Raji (cell line): Measurements from ENCODE around the gene AP4M1.

Experiments
- POLR2A ChIP-seq: IDR thresholded peaks from 2 replicates; pipeline ENCODE4 v1.6.1; 2011; ENCODE audit warnings: low read depth, low read length, control low read depth; ENCODE audit not compliant: insufficient read depth

AP4M1 gene, protein sequence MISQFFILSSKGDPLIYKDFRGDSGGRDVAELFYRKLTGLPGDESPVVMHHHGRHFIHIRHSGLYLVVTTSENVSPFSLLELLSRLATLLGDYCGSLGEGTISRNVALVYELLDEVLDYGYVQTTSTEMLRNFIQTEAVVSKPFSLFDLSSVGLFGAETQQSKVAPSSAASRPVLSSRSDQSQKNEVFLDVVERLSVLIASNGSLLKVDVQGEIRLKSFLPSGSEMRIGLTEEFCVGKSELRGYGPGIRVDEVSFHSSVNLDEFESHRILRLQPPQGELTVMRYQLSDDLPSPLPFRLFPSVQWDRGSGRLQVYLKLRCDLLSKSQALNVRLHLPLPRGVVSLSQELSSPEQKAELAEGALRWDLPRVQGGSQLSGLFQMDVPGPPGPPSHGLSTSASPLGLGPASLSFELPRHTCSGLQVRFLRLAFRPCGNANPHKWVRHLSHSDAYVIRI

DNA sequence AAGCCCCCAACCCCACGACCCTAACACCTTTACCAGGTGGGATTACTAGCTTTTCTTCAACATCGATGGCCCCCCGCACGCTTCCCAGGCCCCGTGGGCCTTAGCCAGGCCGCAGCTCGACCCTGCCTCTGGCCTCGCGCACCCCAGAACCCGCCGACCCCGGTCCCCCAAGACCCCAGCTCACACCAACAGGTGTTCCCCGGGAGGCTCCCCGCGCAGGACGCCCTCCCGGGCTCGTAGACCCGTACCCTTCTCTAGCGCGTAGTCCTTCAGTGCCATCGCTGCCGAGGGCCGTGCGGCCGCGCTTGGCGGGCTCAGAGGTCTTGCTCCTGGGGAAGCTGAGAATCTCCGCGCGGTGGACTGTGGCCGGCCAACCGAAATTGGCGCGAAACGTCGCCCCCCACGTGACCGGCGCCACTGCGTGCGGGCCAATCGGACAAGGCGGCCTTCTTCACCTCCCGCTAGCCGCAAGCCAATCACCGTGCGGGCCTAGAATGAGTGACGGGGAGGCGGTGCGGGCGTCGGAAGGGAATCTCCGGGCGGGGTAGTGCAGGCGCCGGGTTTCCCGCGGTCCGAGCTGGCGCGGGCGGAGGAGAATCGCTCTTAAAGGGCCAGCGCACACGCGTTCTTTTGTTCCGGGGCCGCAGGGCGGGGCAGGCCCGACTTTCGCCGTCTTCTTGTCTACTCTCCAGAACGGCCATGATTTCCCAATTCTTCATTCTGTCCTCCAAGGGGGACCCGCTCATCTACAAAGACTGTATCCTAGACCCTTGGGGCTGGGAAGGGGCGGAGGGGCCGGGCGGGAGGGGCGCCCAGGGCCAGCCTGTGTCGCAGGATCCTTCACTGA lies at the start of gene AP4M1, which contains the start of gene MCM7:
TSS of gene AP4M1 (plus strand) at position 628 of the 847 bp plus-strand sequence. CDS start at position 700, 72 bp downstream.
TSS of gene MCM7 (minus strand) at position 382 of the 847 bp plus-strand sequence. CDS start at position 279, 103 bp downstream.
- TF ChIP-seq POLR2A: peak; percentile 84

DNA sequence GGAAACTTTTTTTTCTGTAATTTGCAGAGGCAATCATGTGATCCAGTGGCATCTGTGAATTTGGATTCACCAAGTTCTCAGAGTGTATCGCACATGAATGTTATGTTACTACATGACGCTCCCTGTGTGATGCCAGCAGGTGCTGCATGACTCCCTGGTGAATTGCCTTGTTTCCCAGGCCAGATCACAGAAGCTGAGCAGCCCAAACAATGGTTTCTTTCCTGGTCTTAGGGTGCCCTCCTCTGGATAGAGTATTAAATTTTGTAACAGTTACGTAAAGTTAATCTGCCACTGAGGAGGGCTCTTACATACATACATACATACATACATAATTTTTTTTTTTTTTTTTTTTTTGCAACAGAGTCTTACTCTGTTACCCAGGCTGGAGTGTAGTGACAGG lies 48.2 kb upstream of the AP4M1 start:
- TF ChIP-seq POLR2A: no peak

DNA sequence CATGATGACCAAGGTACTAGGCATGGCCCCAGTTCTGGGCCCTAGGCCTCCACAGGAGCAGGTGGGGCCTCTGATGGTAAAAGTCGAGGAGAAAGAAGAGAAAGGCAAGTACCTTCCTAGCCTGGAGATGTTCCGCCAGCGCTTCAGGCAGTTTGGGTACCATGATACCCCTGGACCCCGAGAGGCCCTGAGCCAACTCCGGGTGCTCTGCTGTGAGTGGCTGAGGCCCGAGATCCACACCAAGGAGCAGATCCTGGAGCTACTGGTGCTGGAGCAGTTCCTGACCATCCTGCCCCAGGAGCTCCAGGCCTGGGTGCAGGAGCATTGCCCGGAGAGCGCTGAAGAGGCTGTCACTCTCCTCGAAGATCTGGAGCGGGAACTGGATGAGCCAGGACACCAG lies 44.4 kb upstream of the AP4M1 start:
- TF ChIP-seq POLR2A: no peak

DNA sequence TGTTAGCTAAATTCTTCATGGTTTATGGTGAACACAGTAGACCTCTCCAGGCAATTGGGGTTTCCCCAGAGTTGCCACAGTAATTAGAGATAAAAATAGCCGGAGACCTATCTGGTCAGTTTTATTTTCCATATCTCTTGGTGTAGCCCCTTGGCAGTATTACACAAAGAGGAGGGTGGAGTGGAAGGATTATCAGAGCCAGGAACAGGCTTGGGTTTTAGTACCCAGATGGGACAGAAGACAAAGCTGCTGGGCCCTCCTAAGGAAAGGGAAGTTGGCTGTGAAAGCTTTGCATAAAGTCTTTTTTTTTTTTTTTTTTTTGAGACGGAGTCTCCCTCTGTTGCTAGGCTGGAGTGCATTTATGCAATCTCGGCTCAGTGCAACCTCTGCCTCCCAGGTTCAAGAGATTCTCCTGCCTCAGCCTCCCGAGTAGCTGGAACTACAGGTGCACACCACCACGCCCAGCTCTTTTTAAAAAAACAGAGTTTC lies 42.1 kb upstream of the AP4M1 start:
- TF ChIP-seq POLR2A: no peak

DNA sequence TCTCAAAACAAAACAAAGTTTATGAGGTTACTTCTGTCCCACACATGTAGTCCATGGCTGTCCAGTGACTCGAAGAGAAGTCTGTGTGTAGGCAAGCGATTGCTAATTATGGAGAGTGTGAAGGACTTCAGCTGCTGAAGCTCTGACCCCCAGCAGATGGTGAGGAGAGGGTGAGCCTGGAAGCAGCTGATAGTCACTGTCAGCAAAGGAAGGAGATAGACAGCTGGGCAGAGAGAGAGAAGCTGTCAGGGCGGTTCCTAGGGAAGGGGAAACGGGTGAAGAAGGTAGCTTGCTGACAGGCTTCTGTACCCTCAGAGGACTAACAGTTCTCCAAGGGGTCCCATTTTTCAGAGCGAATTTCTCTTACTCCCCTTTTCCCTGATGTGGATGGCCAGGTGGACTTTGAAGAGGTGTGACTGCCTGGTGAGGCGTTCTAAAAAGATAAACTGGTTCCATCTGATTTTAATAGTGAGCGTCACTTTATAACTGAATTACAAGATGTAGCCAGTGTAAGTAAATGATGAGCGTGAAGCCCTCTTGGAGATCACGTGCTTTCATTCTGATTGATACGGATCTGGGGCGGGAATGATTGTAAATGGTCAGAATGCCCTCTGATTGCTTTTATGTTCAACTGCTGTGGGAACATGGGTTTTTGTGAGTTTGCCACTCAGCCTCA lies 39.8 kb upstream of the AP4M1 start:
- no peak for TF ChIP-seq POLR2A

DNA sequence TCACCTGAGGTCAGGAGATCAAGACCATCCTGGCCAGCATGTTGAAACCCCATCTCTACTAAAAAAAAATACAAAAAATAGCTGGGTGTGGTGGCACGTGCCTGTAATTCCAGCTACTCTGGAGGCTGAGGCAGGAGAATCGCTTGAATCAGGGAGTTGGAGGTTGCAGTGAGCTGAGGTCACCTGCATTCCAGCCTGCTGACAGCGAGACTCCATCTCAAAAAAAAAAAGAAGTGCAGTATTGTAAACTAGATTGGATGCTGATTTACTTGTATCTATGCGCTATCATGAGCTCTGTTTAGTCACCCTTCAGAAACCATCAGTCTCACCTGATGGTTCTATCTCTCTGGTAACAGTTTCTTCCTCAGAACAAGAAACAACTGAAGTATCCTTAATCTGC lies 38.1 kb upstream of the AP4M1 start:
- no peak for TF ChIP-seq POLR2A

DNA sequence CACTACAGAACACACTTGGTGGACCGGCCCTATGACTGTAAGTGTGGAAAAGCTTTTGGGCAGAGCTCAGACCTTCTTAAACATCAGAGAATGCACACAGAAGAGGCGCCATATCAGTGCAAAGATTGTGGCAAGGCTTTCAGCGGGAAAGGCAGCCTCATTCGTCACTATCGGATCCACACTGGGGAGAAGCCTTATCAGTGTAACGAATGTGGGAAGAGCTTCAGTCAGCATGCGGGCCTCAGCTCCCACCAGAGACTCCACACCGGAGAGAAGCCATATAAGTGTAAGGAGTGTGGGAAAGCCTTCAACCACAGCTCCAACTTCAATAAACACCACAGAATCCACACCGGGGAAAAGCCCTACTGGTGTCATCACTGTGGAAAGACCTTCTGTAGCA lies 37.3 kb upstream of the AP4M1 start:
- no peak for TF ChIP-seq POLR2A

DNA sequence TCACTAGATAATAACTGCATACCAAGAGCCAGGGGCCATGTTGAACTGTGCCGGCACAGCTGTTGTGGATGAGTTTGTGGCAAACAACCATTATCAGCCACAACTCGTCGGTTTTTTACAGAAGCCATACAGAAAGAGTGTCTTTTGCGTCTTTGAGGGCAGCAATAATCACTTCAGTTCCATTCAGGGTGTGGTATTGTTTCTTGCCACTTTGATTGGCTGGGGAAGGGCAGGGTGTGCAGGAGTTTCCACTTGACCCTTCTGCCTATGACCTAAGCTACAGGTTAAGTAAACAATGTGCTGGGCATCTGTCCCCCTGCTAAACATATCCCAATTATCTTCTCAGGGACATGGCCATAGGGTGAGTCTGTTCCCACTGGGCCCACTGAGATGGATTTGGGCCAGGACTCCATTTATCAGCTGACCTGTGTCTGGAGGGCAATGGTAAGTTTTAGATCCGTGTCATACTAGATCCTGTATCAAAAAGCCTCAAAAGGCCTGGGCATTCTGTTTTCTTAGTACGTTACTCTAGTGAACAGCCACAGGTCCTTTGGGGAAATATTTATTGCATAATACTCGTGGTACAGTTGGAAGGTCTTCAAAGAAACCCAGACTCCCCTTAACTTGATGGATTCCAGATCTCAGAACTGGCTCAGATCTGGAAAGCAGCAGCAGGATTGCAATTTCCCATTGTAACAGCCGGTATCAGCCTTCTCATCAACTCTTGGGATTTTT lies 35.8 kb upstream of the AP4M1 start:
- TF ChIP-seq POLR2A: no peak

DNA sequence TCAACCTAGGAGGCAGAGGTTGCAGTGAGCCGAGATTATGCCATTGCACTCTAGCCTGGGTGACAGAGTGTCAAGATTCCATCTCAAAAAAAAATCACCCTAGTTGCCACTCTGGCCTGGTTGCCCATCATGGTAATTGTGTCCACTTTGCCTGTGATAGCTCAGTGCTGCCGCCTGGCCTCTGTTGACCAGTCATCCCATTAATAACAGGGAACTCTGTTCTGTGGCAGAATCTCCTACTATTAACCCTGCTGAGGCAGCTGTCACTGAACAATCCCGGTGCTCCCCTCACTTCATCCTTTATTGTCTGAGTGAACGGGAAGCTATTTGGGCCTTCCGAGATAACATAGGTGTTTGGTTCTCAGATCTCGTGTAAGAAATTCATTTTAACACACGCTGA lies 34.5 kb upstream of the AP4M1 start:
- TF ChIP-seq POLR2A: no peak

DNA sequence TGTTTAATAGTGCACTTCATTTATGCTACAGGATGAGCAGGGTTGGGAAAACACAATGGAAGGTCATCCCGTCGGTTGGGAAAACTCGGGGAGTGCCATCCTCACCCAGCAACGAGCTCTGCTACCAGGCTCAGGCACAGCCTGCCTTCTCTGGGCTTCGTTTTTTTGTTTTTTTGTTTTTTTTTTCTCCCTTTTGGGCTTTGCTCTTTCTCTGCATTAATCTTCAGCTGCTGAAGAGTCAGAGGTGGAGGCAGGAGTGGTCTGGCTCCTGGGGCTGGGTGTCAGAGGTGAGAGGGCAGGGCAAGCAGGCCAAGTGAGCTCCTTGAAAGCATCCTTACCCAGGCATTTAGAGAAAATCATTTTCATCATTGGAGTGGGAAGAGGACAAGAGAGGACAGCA lies 31.5 kb upstream of the AP4M1 start:
- no peak for TF ChIP-seq POLR2A

DNA sequence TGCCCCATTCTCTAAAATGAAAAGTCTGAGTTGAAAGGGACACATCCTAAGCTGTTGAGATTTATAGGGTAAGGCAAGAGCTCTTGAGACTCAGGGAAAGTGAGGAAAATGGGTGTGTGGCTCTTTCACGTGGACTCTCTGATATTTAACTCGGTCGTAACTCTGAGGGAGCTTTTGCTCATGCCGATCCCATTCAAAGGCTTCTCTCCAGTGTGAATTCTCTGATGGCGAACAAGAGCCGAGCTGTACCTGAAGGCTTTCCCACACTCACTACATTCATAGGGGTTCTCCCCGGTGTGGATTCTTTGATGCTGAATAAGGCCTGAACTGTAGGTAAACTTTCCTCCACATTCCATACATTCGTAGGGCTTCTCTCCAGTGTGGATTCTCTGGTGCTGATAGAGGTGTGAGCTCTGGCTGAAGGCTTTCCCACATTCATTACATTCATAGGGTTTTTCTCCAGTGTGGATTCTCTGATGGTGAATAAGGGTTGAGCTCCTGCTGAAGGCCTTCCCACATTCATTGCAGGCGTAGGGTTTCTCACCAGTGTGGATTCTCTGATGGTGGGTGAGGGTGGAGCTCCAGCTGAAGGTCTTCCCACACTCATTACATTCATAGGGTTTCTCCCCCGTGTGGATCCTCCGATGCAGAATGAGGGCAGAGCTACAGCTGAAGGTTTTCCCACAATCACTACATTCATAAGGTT lies 30.3 kb upstream of the AP4M1 start:
- TF ChIP-seq POLR2A: no peak

DNA sequence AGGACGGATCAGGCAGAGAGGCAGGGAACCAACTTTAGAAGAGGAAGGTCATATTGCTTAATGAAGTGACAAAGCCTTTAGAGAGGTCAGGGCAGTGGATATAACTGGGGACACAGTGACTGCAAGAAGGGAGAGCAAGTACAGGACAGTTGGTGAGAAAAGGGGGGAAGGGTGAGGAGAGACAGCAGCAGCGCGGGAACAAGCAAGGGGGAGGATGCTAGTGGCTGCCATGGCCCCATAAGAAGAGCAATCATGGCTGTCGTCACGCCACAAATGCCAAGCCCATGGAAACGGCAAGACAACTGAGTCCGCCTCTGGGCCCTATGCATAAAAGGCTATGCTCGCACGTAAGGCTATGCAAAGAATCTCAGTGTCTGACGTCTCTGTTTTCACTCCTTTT lies 29.0 kb upstream of the AP4M1 start:
- no peak for TF ChIP-seq POLR2A

DNA sequence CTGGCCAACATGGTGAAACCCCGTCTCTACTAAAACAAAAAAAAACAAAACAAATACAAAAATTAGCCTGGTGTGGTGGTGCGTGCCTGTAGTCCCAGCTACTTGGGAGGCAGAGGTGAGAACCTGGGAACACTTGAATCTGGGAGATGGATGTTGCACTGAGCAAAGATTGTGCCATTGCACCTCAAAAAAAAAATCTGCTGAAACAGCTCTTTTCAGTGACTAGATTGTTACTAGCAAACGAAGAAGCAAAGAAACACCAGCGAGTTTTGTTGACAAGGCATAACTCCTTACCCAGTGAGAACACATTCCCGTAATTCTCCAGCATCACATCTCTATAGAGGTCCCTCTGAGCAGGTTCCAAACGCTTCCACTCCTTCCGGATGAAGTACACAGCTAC lies 26.6 kb upstream of the AP4M1 start:
- TF ChIP-seq POLR2A: no peak

DNA sequence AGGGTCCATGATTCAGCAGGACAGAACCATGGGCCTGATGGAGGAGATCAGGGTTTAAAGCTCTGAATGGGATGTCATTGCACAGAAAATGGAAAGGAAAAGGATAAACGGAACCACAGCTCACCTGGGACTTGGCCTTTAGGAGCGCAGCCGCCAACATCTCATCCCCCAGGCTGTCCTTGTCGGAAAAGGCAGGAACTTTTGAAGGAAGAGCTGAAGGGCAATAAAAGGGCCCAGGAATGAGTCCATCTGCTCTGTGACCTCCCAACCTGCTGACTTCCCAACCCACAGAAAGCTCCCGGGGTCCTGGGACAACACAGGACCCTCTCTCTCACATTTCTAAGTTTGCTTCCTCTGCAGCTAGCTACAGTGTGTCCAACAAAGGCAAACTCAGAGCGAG lies 26.0 kb upstream of the AP4M1 start:
- no peak for TF ChIP-seq POLR2A

DNA sequence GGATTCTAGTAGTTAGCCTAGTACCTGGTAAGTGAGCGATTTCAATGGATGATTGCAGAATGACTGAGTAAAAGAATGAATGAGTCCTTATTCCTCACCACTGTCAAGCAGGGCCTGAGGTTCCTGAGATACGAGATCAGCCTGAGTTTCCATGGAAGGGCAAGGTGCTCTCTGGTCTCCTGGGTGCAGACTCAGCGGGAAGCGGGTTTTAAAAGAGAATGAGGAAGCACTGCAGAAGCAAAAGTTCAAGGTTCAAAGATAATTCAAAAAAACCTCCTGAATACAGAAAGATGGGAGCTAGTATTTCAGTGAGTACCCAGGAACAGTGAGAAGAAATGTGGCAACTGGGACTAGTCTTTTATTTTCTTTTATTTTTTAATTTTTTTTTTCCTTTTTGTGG lies 24.2 kb upstream of the AP4M1 start:
- TF ChIP-seq POLR2A: no peak
